Measurements from ENCODE around the gene ZNF534. TPM values are rescaled to one million over a fixed set of nuclear protein-coding genes. Genes with fewer than 3 reads are reported as not detected.

ZNF534 gene
- total and polyA plus RNA-seq, 2 of the 8 experiments (the other 6 are each of a cell fraction or from before 2014, with no cell fraction given), result not detected

DNA sequence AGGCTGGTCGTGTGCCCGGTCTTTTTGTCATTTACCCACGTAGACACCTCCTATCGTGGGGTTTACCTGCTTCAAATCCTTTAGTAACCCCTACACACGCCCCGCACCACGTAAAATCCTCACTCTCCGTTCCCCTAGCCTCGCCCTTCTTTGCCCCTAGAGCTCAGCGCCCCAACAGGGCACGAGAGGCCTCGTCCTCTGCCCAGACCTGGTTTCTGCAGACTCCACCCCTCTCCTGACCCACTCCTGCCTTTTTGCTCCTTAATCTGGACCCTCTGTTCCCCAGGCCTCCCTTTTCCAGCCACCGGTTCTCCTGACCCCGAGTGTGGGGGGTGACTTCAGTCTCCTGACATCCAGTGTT is 30.9 kb upstream of the ZNF534 start:
- H3K56ac ChIP-seq (replicated peaks; ENCODE audit: insufficient read length, low read depth, low read length), result peak overlapping the region; percentile 12
- H3K18ac ChIP-seq (ENCODE audit: extremely low read depth, low read length), result no peak overlapping the region; the same call in 1 of the 2 replicates
- peaks cover 10 to 14% of the 10 kb centered on the region in 2 experiments for H3K9me3 ChIP-seq (ENCODE audit: insufficient read depth in 2 of 2, low read depth in 1 of 2, low read length in 1 of 2)
- no peak overlapping the region for H2BK15ac ChIP-seq (ENCODE audit: low read length)
- H2BK120ac ChIP-seq (replicated peaks; ENCODE audit: low read depth, low read length), result no peak overlapping the region
- H3K9ac ChIP-seq (replicated peaks in 1 of 4; ENCODE audit: extremely low read depth in 1 of 4, low read depth in 3 of 4, low read length in 3 of 4), result peak overlapping the region in 3 of 4 experiments; percentile 45 to 62 (median 59); a peak in 5 of 7 replicates
- H3K23ac ChIP-seq (ENCODE audit: insufficient read length), result no peak overlapping the region
- H4K20me1 ChIP-seq (replicated peaks in 1 of 2; ENCODE audit: control insufficient read depth in 1 of 2, insufficient read depth in 2 of 2, low read length in 2 of 2), result no peaks in the 10 kb centered on the region
- peak overlapping the region; percentile 56 to 78 for H3K4me2 ChIP-seq (ENCODE audit: insufficient read depth in 1 of 2, low read depth in 2 of 2, low read length in 2 of 2)
- peak overlapping the region; percentile 21 to 71 (median 64) for H3K4me3 ChIP-seq (ENCODE audit: extremely low read depth in 1 of 4, insufficient read depth in 2 of 4, low read depth in 3 of 4, low read length in 4 of 4)
- H3K36me3 ChIP-seq (ENCODE audit: control insufficient read depth in 2 of 4, insufficient read depth in 4 of 4, low read length in 3 of 4), result peaks cover 0 to 6% (median 2%) of the 10 kb centered on the region in 4 experiments; a peak in 2 of 8 replicates
- 0 out of 2 replicates have a peak overlapping the region, but pooled peaks have one; percentile 23 for H3K27ac ChIP-seq (ENCODE audit: low read depth, low read length)
- no peaks in the 10 kb centered on the region for H3K27me3 ChIP-seq (replicated peaks in 1 of 4; ENCODE audit: control insufficient read depth in 3 of 4, extremely low read depth in 1 of 4, insufficient read depth in 3 of 4, low read length in 3 of 4)
- no peaks in the 10 kb centered on the region for H3K79me1 ChIP-seq (ENCODE audit: low read depth, low read length)
- no peak overlapping the region for H3K4ac ChIP-seq (replicated peaks; ENCODE audit: insufficient read length, low read depth, low read length)
- ChIA-PET CTCF (ENCODE audit: partially characterized antibody) (interaction anchor here (0.5 to 2.4 kb wide), 9 partner anchors 11 to 383 kb away, joined by 3 to 7 read pairs (median 4); no protein-coding TSS in a partner anchor), POLR2A (ENCODE audit: partially characterized antibody) (interaction anchor here (0.6 to 3.0 kb wide), 13 partner anchors 9 to 258 kb away, joined by 3 to 23 read pairs (median 4); partner anchors contain the start of genes ZNF578 and ZNF616)
- H4K8ac ChIP-seq (ENCODE audit: extremely low read depth, insufficient read depth, low read length), result no peak overlapping the region
- H3K79me2 ChIP-seq (ENCODE audit: control insufficient read depth in 1 of 2, insufficient read depth in 2 of 2, low read length in 2 of 2), result 0 out of 4 replicates have a peak, but pooled peaks cover 0 to 6% of the 10 kb centered on the region in 2 experiments
- no peak overlapping the region for H2BK12ac ChIP-seq (ENCODE audit: low read depth, low read length)
- TF ChIP-seq BRCA1 (IDR thresholded peaks at IDR 0.05; ENCODE audit: low read depth, low read length), result no peak
- TF ChIP-seq, protein P1, sequence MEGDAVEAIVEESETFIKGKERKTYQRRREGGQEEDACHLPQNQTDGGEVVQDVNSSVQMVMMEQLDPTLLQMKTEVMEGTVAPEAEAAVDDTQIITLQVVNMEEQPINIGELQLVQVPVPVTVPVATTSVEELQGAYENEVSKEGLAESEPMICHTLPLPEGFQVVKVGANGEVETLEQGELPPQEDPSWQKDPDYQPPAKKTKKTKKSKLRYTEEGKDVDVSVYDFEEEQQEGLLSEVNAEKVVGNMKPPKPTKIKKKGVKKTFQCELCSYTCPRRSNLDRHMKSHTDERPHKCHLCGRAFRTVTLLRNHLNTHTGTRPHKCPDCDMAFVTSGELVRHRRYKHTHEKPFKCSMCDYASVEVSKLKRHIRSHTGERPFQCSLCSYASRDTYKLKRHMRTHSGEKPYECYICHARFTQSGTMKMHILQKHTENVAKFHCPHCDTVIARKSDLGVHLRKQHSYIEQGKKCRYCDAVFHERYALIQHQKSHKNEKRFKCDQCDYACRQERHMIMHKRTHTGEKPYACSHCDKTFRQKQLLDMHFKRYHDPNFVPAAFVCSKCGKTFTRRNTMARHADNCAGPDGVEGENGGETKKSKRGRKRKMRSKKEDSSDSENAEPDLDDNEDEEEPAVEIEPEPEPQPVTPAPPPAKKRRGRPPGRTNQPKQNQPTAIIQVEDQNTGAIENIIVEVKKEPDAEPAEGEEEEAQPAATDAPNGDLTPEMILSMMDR (IDR thresholded peaks at IDR 0.05; ENCODE audit: control extremely low read depth in 1 of 3, insufficient read depth in 1 of 3, low read depth in 1 of 3, low read length in 3 of 3), result peak in 1 of 3 experiments; percentile 23; a peak in 1 of 4 replicates
- H3K14ac ChIP-seq (ENCODE audit: insufficient read length), result no peak overlapping the region
- no peaks in the 10 kb centered on the region; the same call in 1 of the 2 replicates for H3K23me2 ChIP-seq (ENCODE audit: low read depth, low read length)
- no peak for DNase-seq (ENCODE audit: low read depth in 1 of 2, low spot score in 2 of 2)
- no peak overlapping the region for H4K91ac ChIP-seq (replicated peaks; ENCODE audit: insufficient read length, low read length)
- peak overlapping the region; percentile 82; the same call in 1 of the 2 replicates for H2AFZ ChIP-seq (ENCODE audit: low read length)
- H3K4me1 ChIP-seq (replicated peaks in 1 of 4; ENCODE audit: control insufficient read depth in 3 of 4, insufficient read depth in 4 of 4, low read length in 3 of 4), result no peaks in the 10 kb centered on the region; a peak in 2 of 7 replicates
- WGBS, 2 experiments (ENCODE audit: extremely low coverage in 1 of 2, insufficient coverage in 1 of 2, insufficient read length in 1 of 2, insufficient replicate concordance in 2 of 2, low coverage in 1 of 2, low lambda C conversion rate in 2 of 2, missing lambda C conversion rate in 1 of 2), result 52 to 100% methylated on average over 5 to 14 of the region's 14 CpGs
- H2BK20ac ChIP-seq (ENCODE audit: low read length), result no peak overlapping the region
- no peak overlapping the region for H2BK5ac ChIP-seq (ENCODE audit: low read depth, low read length)
- H4K5ac ChIP-seq (ENCODE audit: insufficient read length, low read depth, low read length), result peak overlapping the region; percentile 27
- H2AK5ac ChIP-seq (ENCODE audit: low read depth, low read length), result no peak overlapping the region
- FAIRE-seq, result no peak

Data from H1 (cell line).